ENCODE results near the gene HAUS8.

HAUS8 gene

DNA sequence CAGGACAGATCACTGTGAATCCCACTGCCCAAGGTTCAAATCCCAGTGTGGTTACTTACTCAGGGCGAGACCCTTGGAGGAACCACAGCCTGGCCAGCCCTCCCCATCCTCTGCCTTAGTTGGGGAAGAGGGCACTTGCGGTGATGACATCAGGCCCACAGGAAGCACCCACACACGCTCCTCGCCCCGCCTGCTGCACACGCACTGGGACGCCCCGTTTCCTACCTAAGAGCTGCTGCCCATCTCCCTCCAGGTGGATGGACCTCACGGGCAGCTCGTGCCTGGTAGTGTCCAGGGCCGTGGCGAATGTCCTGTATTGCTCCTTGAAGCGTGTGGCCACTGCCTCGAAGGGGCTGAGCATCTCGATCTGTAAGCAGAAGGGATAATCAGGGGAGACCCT lies 19.6 kb downstream of the HAUS8 start:
- in situ Hi-C loops (cut with MboI; ENCODE audit: low pct_unique_long_range_greater_than_20kb, low sequenced_read_pairs, unreplicated experiment): no loop called here
- DNase-seq (ENCODE audit: low spot score): no peak
- TF ChIP-seq, protein P1, sequence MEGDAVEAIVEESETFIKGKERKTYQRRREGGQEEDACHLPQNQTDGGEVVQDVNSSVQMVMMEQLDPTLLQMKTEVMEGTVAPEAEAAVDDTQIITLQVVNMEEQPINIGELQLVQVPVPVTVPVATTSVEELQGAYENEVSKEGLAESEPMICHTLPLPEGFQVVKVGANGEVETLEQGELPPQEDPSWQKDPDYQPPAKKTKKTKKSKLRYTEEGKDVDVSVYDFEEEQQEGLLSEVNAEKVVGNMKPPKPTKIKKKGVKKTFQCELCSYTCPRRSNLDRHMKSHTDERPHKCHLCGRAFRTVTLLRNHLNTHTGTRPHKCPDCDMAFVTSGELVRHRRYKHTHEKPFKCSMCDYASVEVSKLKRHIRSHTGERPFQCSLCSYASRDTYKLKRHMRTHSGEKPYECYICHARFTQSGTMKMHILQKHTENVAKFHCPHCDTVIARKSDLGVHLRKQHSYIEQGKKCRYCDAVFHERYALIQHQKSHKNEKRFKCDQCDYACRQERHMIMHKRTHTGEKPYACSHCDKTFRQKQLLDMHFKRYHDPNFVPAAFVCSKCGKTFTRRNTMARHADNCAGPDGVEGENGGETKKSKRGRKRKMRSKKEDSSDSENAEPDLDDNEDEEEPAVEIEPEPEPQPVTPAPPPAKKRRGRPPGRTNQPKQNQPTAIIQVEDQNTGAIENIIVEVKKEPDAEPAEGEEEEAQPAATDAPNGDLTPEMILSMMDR (IDR thresholded peaks at IDR 0.05; ENCODE audit: extremely low read depth, insufficient read depth, missing control alignments): no peak

DNA sequence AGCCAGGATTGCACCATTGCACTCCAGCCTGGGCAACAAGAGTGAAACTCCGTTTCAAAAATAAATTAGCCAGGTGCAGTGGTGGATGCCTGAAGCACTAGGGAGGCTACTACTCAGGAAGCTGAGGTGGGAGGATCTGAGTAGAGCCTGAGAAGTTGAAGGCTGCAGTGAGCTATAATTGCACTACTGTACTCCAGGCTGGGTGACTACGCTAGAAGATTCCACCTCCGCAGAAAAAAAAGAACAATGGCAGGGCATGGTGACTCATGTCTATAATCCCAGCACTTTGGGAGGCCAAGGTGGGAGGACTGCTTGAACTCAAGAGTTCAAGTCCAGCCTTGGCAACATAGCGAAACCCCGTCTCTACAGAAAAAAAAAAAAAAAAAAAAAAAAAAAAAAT lies 20.5 kb downstream of the HAUS8 start:
- TF ChIP-seq, protein P1 (IDR thresholded peaks at IDR 0.05; ENCODE audit: extremely low read depth, insufficient read depth, missing control alignments): no peak
- DNase-seq (ENCODE audit: low spot score): no peak
- in situ Hi-C loops (cut with MboI; ENCODE audit: low pct_unique_long_range_greater_than_20kb, low sequenced_read_pairs, unreplicated experiment): no loop called here

DNA sequence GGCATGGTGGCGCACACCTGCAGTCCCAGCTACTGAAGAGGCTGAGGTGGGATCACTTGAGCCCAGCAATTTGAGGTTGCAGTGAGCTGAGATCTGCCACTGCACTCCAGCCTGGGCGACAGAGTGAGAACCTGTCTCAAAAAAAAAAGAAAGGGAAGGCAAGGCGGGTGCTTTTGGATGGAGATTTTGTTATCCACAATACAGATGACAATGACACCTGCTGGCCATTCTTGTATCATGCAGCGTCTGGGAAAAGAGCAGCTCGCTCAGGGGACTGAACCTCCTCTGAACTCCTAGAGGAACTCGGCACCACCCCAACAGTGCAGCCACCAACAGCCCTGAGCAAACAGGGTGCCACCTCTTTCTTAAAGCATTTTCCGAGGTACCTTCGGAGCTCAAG lies 22.8 kb downstream of the HAUS8 start:
- TF ChIP-seq, protein P1 (IDR thresholded peaks at IDR 0.05; ENCODE audit: extremely low read depth, insufficient read depth, missing control alignments): peak; percentile 54
- in situ Hi-C loops (cut with MboI; ENCODE audit: low pct_unique_long_range_greater_than_20kb, low sequenced_read_pairs, unreplicated experiment): no loop called here
- no peak for DNase-seq (ENCODE audit: low spot score)

DNA sequence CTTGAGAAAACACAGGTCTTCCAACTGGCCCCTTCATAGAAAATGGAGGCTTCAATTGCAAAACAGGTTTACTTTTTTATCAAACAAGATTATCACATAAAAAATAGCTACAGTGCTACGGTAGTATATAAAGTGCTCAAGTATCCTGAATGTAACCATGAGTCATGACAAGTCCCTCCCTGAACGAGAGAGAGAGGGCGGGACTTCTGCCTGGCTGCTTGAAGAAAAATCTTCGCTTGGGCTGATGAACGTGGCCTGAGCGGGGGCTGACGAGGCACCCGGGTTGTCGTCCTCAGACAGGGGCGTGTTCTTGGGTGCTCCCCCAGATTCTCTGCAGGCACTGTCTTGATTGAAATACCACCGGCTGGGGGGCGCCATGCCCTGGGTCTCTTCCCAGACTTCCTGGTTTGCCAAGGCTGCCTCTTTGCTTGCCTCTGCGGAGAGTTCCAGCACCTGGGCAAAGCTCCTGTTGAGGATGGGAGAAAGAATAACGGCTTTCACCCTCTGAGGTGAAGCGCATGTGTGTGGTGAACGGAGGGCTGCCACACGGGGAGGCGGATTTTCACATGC lies 25.5 kb downstream of the HAUS8 start:
- DNase-seq (ENCODE audit: low spot score): no peak
- TF ChIP-seq, protein P1 (IDR thresholded peaks at IDR 0.05; ENCODE audit: extremely low read depth, insufficient read depth, missing control alignments): no peak
- in situ Hi-C loops (cut with MboI; ENCODE audit: low pct_unique_long_range_greater_than_20kb, low sequenced_read_pairs, unreplicated experiment): loop anchor here (10.0 kb wide), 1 partner anchor 285 kb away; no protein-coding TSS in a partner anchor

DNA sequence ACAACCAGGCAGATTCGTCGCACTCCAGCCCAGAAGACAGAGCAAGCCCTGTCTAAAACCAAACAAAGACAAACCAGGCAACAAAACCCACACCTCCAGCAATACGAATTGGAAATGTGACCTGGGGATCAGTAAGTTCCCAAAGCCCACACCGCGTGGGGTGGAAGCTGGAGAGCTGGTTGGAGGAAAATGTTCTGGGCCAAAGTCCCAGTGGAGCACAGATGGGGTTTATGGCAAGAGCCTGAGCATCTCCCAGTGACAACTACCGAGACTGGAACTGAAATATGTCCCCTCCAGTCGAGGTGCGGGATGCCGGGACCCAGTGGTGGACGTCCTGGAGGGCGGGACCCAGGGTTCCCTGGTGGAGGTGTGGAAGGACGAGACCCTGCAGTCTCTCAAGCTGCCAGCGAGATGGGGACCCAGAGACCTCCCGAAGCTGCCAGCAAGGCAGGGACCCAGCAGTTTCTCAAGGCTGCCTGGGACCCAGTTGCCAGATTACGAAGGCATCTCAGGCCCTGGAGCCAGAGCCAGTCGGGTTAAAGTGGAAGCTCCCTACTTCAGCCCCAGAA lies 26.3 kb downstream of the HAUS8 start:
- TF ChIP-seq, protein P1 (IDR thresholded peaks at IDR 0.05; ENCODE audit: extremely low read depth, insufficient read depth, missing control alignments): no peak
- DNase-seq (ENCODE audit: low spot score): no peak
- in situ Hi-C loops (cut with MboI; ENCODE audit: low pct_unique_long_range_greater_than_20kb, low sequenced_read_pairs, unreplicated experiment): loop anchor here (10.0 kb wide), 1 partner anchor 284 kb away; no protein-coding TSS in a partner anchor

DNA sequence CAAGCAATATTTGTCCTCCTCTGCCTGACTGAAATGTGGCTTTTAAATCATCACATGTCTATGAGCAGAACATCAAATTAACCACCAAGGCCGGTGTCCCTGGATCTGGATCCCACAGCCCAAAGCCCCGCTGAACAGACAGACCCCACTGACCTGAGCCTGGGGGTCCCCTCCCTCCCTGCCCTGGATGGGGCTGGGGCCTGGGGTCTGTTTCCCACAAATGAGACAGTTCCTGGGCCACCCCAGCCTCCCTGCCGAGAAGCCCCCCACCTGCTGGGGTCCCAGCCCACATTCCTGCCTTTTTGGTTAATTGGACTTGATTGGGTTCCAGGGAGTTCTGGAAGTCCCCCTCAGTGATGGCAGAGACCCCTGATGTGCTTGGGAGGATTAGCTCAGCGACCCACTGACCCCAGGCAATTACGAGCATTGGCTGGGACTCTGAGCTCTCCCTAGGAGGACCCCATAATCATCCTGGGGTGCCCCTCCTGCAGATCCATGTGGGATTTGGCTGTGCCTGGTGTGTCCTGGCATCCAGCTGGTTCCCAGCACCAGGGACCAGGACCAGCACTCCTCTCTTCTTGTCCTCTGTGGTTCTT lies 29.2 kb downstream of the HAUS8 start:
- in situ Hi-C loops (cut with MboI; ENCODE audit: low pct_unique_long_range_greater_than_20kb, low sequenced_read_pairs, unreplicated experiment): loop anchor here (10.0 kb wide), 1 partner anchor 281 kb away; no protein-coding TSS in a partner anchor
- DNase-seq (ENCODE audit: low spot score): no peak
- TF ChIP-seq, protein P1 (IDR thresholded peaks at IDR 0.05; ENCODE audit: extremely low read depth, insufficient read depth, missing control alignments): no peak

Data from GM13977 (cell line).